Cardiac fibroblast (primary cell): ENCODE data around the gene LOXHD1.

ENCODE experiments used
- DNase-seq, 2 donors: peaks; one replicate each; pipeline versions ENCODE4 v3.0.0 to v3.0.0-alpha.2; 2010; ENCODE audit warnings: low read depth in 2 of 2
- H3K4me3 ChIP-seq, 2 donors: replicated peaks in 1 of 2; 1 replicate in 1 of 2; 2 replicates in 1 of 2; pipeline ENCODE4 v1.5.1; 2011; ENCODE audit warnings: low read depth in 2 of 2, low read length in 2 of 2, mild to moderate bottlenecking in 2 of 2, moderate library complexity in 1 of 2
- TF ChIP-seq, protein P1 (sequence below): IDR thresholded peaks from one replicate; pipeline ENCODE4 v1.5.1; 2011; ENCODE audit warnings: low read depth, mild to moderate bottlenecking, low read length, inconsistent platforms

LOXHD1 gene

DNA sequence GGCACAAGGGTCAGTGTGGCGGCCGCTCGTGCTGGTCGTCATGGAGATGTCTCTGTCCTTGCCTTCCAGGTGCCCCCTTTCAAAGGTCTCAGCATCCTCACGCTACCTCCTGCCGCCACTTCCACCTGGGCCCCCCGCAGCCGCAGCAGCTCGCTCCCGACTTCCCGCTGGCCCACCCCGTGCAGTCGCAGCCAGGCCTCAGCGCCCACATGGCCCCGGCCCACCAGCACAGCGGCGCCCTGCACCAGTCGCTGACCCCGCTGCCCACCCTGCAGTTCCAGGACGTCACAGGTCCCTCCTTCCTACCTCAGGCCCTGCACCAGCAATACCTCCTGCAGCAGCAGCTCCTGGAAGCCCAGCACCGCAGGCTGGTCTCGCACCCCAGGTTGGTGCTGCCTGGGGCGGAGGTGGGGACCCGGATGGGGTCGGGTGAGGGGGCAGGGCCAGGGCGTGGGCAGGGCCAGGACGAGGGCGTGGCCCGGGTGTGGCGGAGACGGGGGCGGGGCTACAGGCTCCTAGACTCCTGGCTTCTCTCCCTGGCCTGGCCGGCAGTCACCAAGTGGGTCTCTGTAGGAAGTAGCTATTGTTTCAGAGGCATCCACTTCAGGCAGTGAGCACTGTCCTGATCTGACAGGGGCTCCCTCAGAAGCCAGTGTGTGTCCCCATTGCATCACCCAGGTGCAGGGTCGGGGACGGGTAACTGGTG, 223.7 kb downstream of the LOXHD1 start:
- TF ChIP-seq, protein P1, sequence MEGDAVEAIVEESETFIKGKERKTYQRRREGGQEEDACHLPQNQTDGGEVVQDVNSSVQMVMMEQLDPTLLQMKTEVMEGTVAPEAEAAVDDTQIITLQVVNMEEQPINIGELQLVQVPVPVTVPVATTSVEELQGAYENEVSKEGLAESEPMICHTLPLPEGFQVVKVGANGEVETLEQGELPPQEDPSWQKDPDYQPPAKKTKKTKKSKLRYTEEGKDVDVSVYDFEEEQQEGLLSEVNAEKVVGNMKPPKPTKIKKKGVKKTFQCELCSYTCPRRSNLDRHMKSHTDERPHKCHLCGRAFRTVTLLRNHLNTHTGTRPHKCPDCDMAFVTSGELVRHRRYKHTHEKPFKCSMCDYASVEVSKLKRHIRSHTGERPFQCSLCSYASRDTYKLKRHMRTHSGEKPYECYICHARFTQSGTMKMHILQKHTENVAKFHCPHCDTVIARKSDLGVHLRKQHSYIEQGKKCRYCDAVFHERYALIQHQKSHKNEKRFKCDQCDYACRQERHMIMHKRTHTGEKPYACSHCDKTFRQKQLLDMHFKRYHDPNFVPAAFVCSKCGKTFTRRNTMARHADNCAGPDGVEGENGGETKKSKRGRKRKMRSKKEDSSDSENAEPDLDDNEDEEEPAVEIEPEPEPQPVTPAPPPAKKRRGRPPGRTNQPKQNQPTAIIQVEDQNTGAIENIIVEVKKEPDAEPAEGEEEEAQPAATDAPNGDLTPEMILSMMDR, result no peak
- no peak overlapping the region for H3K4me3 ChIP-seq

DNA sequence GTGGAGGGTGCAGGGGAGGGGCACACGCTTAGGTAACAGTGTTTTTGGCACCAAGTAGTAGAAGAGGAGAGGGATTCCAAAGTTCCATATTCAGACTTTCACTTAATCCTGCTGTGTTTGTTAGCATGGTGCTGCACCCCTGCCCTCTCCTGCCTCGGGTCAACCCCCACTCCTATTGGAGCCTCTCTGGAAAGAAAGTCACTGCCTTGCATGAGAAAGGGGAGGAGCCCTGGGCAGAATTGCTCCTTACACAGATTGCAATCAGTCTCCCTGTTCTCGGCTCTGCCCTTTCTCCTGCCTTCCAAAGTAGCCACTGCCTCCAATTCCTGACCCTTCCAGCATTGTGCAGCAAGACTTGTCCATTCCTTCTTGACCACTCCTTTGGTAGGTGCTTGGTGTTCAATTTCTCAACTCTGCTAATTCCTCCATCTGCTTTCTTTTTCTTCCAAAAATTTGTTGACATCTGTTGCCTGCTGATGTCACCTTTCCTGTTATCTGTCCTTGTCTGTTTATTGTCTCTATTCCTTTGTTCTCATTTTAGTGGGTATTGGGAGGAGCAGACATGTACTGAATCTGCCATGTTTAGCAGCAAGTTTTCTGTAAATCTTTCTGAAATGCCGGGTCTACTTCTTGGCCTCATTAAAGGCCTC, 225.4 kb downstream of the LOXHD1 start:
- TF ChIP-seq, protein P1, result no peak
- DNase-seq, result no peak
- H3K4me3 ChIP-seq, result no peak overlapping the region

More for the DNA sequence above, 223.7 kb downstream of the LOXHD1 start:
- DNase-seq, result no peak

DNA sequence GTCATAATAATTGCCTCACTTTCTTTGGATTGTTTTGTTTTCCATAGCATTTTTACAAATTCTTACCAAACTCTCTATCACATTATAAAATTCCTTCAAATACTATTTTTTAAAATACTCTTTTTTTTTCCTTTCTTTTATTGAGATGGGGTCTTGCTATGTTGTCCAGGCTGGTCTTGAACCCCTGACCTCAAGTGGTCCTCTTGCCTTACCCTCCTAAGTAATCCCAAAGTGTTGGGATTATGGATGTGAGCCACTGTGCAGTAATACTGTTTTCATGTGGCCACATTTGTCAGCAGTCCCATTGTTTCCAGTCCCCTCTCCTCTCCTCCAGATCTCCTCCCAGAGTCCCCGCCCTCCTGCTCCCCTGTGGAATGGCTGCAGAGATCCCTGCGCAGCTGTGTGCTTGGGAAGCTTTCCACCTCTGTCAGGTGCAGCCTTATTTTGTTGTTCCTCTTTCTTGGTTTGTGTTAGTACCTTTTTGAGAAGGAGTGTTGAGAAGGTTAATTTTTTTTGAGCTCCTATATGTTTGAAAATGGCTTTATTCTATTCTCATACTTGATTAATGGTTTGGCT, 227.3 kb downstream of the LOXHD1 start:
- no peak overlapping the region for H3K4me3 ChIP-seq
- DNase-seq, result no peak
- TF ChIP-seq, protein P1, result no peak

DNA sequence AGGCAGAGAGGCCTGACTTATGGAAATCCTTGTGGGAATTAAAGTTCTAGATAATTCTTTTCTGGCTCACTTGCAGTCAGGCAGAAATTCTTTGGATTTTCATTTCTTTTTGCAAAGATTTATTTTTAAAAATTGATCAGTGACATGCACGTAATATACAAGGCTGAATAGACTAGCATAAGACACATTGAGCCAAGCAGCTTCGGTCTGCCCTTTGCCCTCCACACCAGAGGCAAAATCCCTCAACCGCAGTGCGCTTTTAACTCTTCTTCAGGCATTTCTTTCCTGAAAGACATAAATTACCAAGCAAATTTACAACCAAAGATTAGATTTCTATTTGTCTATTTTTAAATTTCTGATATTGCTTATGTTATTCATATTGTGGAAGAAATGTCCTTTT, 227.9 kb downstream of the LOXHD1 start:
- TF ChIP-seq, protein P1, result no peak
- no peak overlapping the region for H3K4me3 ChIP-seq
- no peak for DNase-seq

DNA sequence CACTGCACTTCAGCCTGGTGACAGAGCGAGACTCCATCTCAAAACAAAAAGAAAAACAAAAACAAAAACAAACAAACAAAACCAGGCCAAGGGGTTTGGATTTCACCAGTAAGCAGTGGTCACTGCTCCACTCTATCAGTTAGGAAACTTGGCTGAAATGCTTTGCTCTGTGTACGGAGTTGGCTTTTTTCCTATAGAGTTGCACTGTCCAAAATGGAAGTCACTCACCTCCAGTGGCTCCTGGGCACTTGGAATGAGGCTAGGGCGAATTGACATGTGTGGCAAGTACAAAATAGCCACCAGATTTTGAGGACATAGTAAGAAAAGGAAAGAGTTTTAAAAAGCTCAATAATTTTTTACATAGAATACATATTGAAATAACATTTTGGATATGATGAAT, 228.7 kb downstream of the LOXHD1 start:
- TF ChIP-seq, protein P1, result no peak
- H3K4me3 ChIP-seq, result no peak overlapping the region
- DNase-seq, result no peak

DNA sequence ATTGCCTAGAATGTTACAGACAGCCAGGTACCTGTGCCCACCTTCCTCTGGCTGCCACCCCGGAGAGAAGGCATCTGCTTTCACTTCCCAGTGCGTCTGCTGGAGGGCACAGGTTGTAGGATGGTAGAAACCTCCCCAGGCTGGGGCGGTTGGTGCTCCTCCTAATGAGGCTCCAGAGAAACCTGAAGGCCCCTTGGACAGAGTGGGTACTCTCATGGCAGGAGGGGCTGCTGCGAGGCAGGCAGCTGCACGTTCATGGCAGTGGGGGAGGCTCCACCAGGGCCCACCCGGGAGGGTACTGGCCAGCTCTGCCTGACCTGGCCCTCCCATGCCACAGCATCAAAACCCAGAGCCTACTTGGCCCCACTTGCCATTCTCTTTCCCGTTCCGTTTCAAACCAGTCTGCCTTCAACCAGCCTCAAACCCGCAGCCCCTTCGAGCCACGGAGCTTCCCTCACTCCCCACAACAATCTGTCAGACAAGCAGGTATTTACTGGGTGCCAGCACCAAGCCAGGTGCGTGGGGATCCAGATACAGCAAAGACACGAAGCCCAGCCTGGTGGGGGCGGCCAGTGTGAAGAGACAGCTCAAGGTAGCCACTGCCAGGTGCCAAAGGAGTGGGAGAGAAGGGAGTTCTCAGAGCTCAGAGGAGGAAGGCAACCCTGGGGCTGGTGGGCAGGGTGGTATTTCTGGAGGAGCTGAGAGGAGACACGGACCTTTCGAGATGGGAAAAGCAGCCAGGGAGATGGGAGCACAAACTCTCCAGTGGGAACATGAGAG, 229.6 kb downstream of the LOXHD1 start:
- no peak for DNase-seq
- TF ChIP-seq, protein P1, result no peak
- H3K4me3 ChIP-seq, result no peak overlapping the region
